Kidney capillary endothelial cell (primary cell): Measurements from ENCODE around the gene GABRD.

Experiments used
- DNase-seq: peaks from one replicate; pipeline ENCODE4 v3.0.0-alpha.2; 2018; ENCODE audit warnings: low spot score

Gene GABRD

GRCh38 chr1:2076826-2077225 is 57.7 kb downstream of the GABRD start:
- no peak for DNase-seq

- DNase-seq: no peak
These were observed 59.0 kb downstream of the GABRD start for GRCh38 chr1:2078170-2078569.

- DNase-seq: no peak
These were observed 60.4 kb downstream of the GABRD start for GRCh38 chr1:2079396-2080085.

- DNase-seq: no peak
These were observed 61.0 kb downstream of the GABRD start for GRCh38 chr1:2080140-2080539.
